Kidney epithelial cell (primary cell): ENCODE measurements around the gene FRRS1. TPM values are rescaled to one million over a fixed set of nuclear protein-coding genes. Genes with fewer than 3 reads are reported as not detected.

Experiments used
- DNase-seq: peaks from one replicate; pipeline ENCODE4 v3.0.0-alpha.2; 2010; ENCODE audit warnings: low read depth
- H3K27me3 ChIP-seq: 2 replicates; pipeline ENCODE4 v1.6.0; 2011; ENCODE audit warnings: low read length; ENCODE audit not compliant: control insufficient read depth, insufficient read depth
- H3K36me3 ChIP-seq: 2 replicates; pipeline ENCODE4 v1.5.1; 2011; ENCODE audit warnings: low read length; ENCODE audit not compliant: control insufficient read depth, insufficient read depth
- H3K4me3 ChIP-seq: 2 replicates; pipeline ENCODE4 v1.5.1; 2011; ENCODE audit warnings: low read depth, mild to moderate bottlenecking, control low read depth, low read length
- CTCF ChIP-seq: IDR thresholded peaks from 2 replicates; pipeline ENCODE4 v1.5.1; 2011; ENCODE audit warnings: mild to moderate bottlenecking, moderate library complexity, low read length, control low read depth, inconsistent platforms; ENCODE audit not compliant: insufficient read depth, poor library complexity, severe bottlenecking
- total RNA-seq: library from RNA; depleted of rRNA; stranded (reverse); fragments of >200 nt; gene quantifications from 2 replicates; pipeline ENCODE4 v1.2.3, GENCODE V29; 2015

The FRRS1 gene
- total RNA-seq, 1 donor from 2014 or later = 2.7 TPM

DNA sequence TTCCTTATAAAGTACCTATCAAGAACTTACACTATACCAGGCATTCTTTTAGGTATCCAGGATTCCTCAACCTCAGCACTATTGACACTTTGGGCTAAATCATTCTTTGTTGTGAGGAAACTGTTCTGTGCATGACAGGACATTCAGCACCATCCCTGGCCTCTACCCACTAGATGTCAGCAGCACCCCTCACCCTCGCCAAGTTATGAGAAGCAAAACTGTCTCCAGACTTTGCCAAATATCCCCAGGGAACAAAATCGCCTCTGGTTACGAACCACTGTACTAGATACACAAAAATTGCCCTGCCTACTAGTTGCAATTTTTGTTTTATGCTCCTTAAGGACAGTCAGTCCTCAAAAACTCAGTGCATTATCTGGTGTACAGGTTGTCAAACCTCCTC is 84.9 kb downstream of the FRRS1 start:
- no peaks in the 10 kb centered on the region for H3K27me3 ChIP-seq
- no peak for DNase-seq
- TF ChIP-seq CTCF = no peak
- no peaks in the 10 kb centered on the region for H3K36me3 ChIP-seq
- H3K4me3 ChIP-seq = no peak overlapping the region

- DNase-seq = no peak
- TF ChIP-seq CTCF = no peak
- no peaks in the 10 kb centered on the region for H3K36me3 ChIP-seq
- H3K4me3 ChIP-seq = no peak overlapping the region
- no peaks in the 10 kb centered on the region for H3K27me3 ChIP-seq
These were observed 86.2 kb downstream of the FRRS1 start for GRCh38 chr1:99680270-99680669.

DNA sequence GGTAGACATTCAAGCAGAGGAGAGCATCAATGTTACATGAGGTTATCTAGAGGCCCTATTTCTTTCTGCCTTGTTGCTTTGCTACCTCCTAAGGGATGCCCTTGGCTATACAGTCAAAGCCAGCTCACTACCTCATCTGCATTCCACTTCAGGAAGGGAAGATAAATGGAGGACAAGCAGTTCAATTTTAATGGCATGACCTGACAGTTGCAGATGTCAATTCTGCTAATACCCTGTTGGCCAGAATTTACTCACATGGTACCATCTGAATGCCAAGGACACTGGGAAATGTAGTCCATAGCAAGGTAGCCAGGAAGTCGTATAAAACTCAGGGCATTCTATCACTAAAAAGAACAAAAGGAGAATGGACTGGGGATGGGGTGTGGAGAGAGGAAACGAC is 89.0 kb downstream of the FRRS1 start:
- no peaks in the 10 kb centered on the region for H3K36me3 ChIP-seq
- no peak overlapping the region for H3K4me3 ChIP-seq
- H3K27me3 ChIP-seq = no peaks in the 10 kb centered on the region
- no peak for TF ChIP-seq CTCF
- no peak for DNase-seq

- DNase-seq = no peak
- Histone ChIP-seq H3K36me3 (no peaks in the 10 kb centered on the region), H3K4me3 (no peak overlapping the region), H3K27me3 (no peaks in the 10 kb centered on the region)
- TF ChIP-seq CTCF = no peak
These were observed 89.6 kb downstream of the FRRS1 start for GRCh38 chr1:99676876-99677275.

DNA sequence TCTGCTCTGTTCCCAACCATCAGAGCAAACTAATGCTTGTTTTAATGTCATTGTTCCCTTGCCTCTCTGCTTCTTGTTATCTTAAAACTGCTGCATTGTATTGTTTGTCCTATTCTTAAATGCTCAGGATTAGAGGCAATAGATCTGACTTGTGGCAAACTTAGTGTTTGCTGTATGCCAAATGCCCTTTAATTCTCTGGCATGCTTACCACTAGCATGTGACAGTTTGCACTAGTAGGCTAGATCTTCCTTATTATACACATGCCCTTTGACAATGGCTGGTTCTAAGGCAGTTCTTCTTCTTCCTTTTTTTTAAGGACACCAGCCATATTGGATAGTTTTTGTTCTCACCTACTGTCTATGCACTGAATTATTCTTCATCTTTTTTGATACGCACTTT is 90.4 kb downstream of the FRRS1 start:
- Histone ChIP-seq H3K36me3 (no peaks in the 10 kb centered on the region), H3K4me3 (no peak overlapping the region), H3K27me3 (no peaks in the 10 kb centered on the region)
- no peak for TF ChIP-seq CTCF
- no peak for DNase-seq

- no peaks in the 10 kb centered on the region for H3K36me3 ChIP-seq
- no peak for DNase-seq
- no peak overlapping the region for H3K4me3 ChIP-seq
- no peak for TF ChIP-seq CTCF
- no peaks in the 10 kb centered on the region for H3K27me3 ChIP-seq
These were observed 91.1 kb downstream of the FRRS1 start for GRCh38 chr1:99675292-99675691.
